ENCODE measurements around the gene ENKD1.

ENKD1 gene

GRCh38 chr16:67660564-67661028, 6.0 kb downstream of the ENKD1 start, which contains the start of gene PARD6A:
TSS of gene PARD6A (plus strand) at chr16:67660960. CDS start at chr16:67661039, 79 bp downstream.
- peak within 1 kb of the TSS; percentile 62 for H3K4me3 ChIP-seq (ENCODE audit: low read depth, low read length)
- peak; percentile 99 for DNase-seq (ENCODE audit: low read depth)
- no peak for TF ChIP-seq CTCF (IDR thresholded peaks at IDR 0.05; ENCODE audit: insufficient read depth, low read depth, low read length, missing control alignments)

GRCh38 chr16:67659675-67660563, 6.6 kb downstream of the ENKD1 start, which contains the start of gene ACD:
TSS of gene ACD (minus strand) at chr16:67660260. CDS start at chr16:67660220, 40 bp downstream.
- DNase-seq (ENCODE audit: low read depth) = peak; percentile 94
- TF ChIP-seq CTCF (IDR thresholded peaks at IDR 0.05; ENCODE audit: insufficient read depth, low read depth, low read length, missing control alignments) = no peak
- H3K4me3 ChIP-seq (ENCODE audit: low read depth, low read length) = peak within 1 kb of the TSS; percentile 62

- DNase-seq (ENCODE audit: low read depth) = no peak
- no peak for TF ChIP-seq CTCF (IDR thresholded peaks at IDR 0.05; ENCODE audit: insufficient read depth, low read depth, low read length, missing control alignments)
- peak overlapping the region; percentile 62 for H3K4me3 ChIP-seq (ENCODE audit: low read depth, low read length)
Observed at GRCh38 chr16:67658849-67659674, 7.5 kb downstream of the ENKD1 start.

GRCh38 chr16:67657751-67658518, 8.6 kb downstream of the ENKD1 start:
- no peak overlapping the region for H3K4me3 ChIP-seq (ENCODE audit: low read depth, low read length)
- DNase-seq (ENCODE audit: low read depth) = no peak
- TF ChIP-seq CTCF (IDR thresholded peaks at IDR 0.05; ENCODE audit: insufficient read depth, low read depth, low read length, missing control alignments) = no peak

- no peak for DNase-seq (ENCODE audit: low read depth)
- no peak for TF ChIP-seq CTCF (IDR thresholded peaks at IDR 0.05; ENCODE audit: insufficient read depth, low read depth, low read length, missing control alignments)
- no peak overlapping the region for H3K4me3 ChIP-seq (ENCODE audit: low read depth, low read length)
Observed at GRCh38 chr16:67657017-67657608, 9.4 kb downstream of the ENKD1 start.
